Measurements from ENCODE around the gene XPNPEP1. TPM values are rescaled to one million over a fixed set of nuclear protein-coding genes. Genes with fewer than 3 reads are reported as not detected.

Gene XPNPEP1
- total and polyA plus RNA-seq, 2 donors from 2014 or later = 34.4 to 62.4 TPM

- Histone ChIP-seq H3K36me3 (ENCODE audit: control insufficient read depth in 2 of 3, insufficient read depth in 3 of 3, low read length in 3 of 3) (peaks cover 4 to 13% (median 11%) of the 10 kb centered on the region in 3 donors), H3K27ac (ENCODE audit: low read depth in 2 of 2, low read length in 2 of 2) (no peak overlapping the region), H3K27me3 (ENCODE audit: control insufficient read depth, insufficient read depth, low read length) (no peaks in the 10 kb centered on the region), H3K9ac (ENCODE audit: low read length in 3 of 3) (no peak overlapping the region), H3K9me3 (ENCODE audit: control insufficient read depth in 2 of 3, insufficient read depth in 1 of 3, low read length in 3 of 3) (no peaks in the 10 kb centered on the region), H3K4me1 (ENCODE audit: control insufficient read depth in 2 of 3, insufficient read depth in 2 of 3, low read depth in 1 of 3, low read length in 3 of 3) (peaks cover 0 to 9% (median 6%) of the 10 kb centered on the region in 3 donors), H3K4me3 (ENCODE audit: low read length in 3 of 3) (no peak overlapping the region)
- FAIRE-seq = no peak
- no peak for DNase-seq
- no peak for TF ChIP-seq CTCF (IDR thresholded peaks at IDR 0.05; ENCODE audit: borderline replicate concordance, extremely low read depth, insufficient read depth)
- intact Hi-C loops (cut with DNase I) = no loop called here
Measured at GRCh38 chr10:109862738-109863137, 60.6 kb downstream of the XPNPEP1 start.

- no peak overlapping the region for H3K4me3 ChIP-seq (ENCODE audit: low read length in 3 of 3)
- H3K27ac ChIP-seq (ENCODE audit: low read depth in 2 of 2, low read length in 2 of 2) = no peak overlapping the region
- H3K27me3 ChIP-seq (ENCODE audit: control insufficient read depth, insufficient read depth, low read length) = no peaks in the 10 kb centered on the region
- no peak for FAIRE-seq
- peaks cover 0 to 3% (median 2%) of the 10 kb centered on the region in 3 donors for H3K4me1 ChIP-seq (ENCODE audit: control insufficient read depth in 2 of 3, insufficient read depth in 2 of 3, low read depth in 1 of 3, low read length in 3 of 3)
- no peak overlapping the region for H3K9ac ChIP-seq (ENCODE audit: low read length in 3 of 3)
- DNase-seq = no peak
- H3K36me3 ChIP-seq (ENCODE audit: control insufficient read depth in 2 of 3, insufficient read depth in 3 of 3, low read length in 3 of 3) = peaks cover 4 to 13% (median 11%) of the 10 kb centered on the region in 3 donors
- intact Hi-C loops (cut with DNase I) = no loop called here
- TF ChIP-seq CTCF (IDR thresholded peaks at IDR 0.05; ENCODE audit: borderline replicate concordance, extremely low read depth, insufficient read depth) = no peak
- H3K9me3 ChIP-seq (ENCODE audit: control insufficient read depth in 2 of 3, insufficient read depth in 1 of 3, low read length in 3 of 3) = no peaks in the 10 kb centered on the region
Measured at GRCh38 chr10:109862041-109862440, 61.3 kb downstream of the XPNPEP1 start.

GRCh38 chr10:109861081-109861480 lies 62.2 kb downstream of the XPNPEP1 start:
- DNase-seq (peak in 3 of 5 donors; percentile 36 to 67 (median 58)), FAIRE-seq (no peak)
- no peak overlapping the region for H3K27ac ChIP-seq (ENCODE audit: low read depth in 2 of 2, low read length in 2 of 2)
- no peak for TF ChIP-seq CTCF (IDR thresholded peaks at IDR 0.05; ENCODE audit: borderline replicate concordance, extremely low read depth, insufficient read depth)
- no peak overlapping the region for H3K9ac ChIP-seq (ENCODE audit: low read length in 3 of 3)
- peaks cover 4 to 11% (median 10%) of the 10 kb centered on the region in 3 donors for H3K36me3 ChIP-seq (ENCODE audit: control insufficient read depth in 2 of 3, insufficient read depth in 3 of 3, low read length in 3 of 3)
- H3K9me3 ChIP-seq (ENCODE audit: control insufficient read depth in 2 of 3, insufficient read depth in 1 of 3, low read length in 3 of 3) = no peaks in the 10 kb centered on the region
- intact Hi-C loops (cut with DNase I) = no loop called here
- H3K27me3 ChIP-seq (ENCODE audit: control insufficient read depth, insufficient read depth, low read length) = no peaks in the 10 kb centered on the region
- no peak overlapping the region for H3K4me3 ChIP-seq (ENCODE audit: low read length in 3 of 3)
- no peaks in the 10 kb centered on the region for H3K4me1 ChIP-seq (ENCODE audit: control insufficient read depth in 2 of 3, insufficient read depth in 2 of 3, low read depth in 1 of 3, low read length in 3 of 3)

GRCh38 chr10:109859221-109859620 lies 64.1 kb downstream of the XPNPEP1 start:
- Histone ChIP-seq H3K4me1 (ENCODE audit: control insufficient read depth in 2 of 3, insufficient read depth in 2 of 3, low read depth in 1 of 3, low read length in 3 of 3) (no peaks in the 10 kb centered on the region), H3K4me3 (ENCODE audit: low read length in 3 of 3) (no peak overlapping the region), H3K36me3 (ENCODE audit: control insufficient read depth in 2 of 3, insufficient read depth in 3 of 3, low read length in 3 of 3) (peaks cover 2 to 4% (median 3%) of the 10 kb centered on the region in 3 donors), H3K27ac (ENCODE audit: low read depth in 2 of 2, low read length in 2 of 2) (no peak overlapping the region), H3K27me3 (ENCODE audit: control insufficient read depth, insufficient read depth, low read length) (no peaks in the 10 kb centered on the region), H3K9ac (ENCODE audit: low read length in 3 of 3) (no peak overlapping the region), H3K9me3 (ENCODE audit: control insufficient read depth in 2 of 3, insufficient read depth in 1 of 3, low read length in 3 of 3) (no peaks in the 10 kb centered on the region)
- intact Hi-C loops (cut with DNase I) = no loop called here
- peak; percentile 23 for FAIRE-seq
- TF ChIP-seq CTCF (IDR thresholded peaks at IDR 0.05; ENCODE audit: borderline replicate concordance, extremely low read depth, insufficient read depth) = no peak
- no peak for DNase-seq

All from kidney (tissue), 14 donors.